ENCODE measurements around the gene MED26. TPM values are rescaled to one million over a fixed set of nuclear protein-coding genes. Genes with fewer than 3 reads are reported as not detected.

MED26 gene
- total and polyA plus RNA-seq, 10 of the 15 experiments (the other 5 are each of a cell fraction or from before 2014, with no cell fraction given): 1.1 to 21.4 (median 9.7) TPM

GRCh38 chr19:16628984-16629691, 1.1 kb upstream of the MED26 start (continued):
- TF ChIP-seq, protein P1, sequence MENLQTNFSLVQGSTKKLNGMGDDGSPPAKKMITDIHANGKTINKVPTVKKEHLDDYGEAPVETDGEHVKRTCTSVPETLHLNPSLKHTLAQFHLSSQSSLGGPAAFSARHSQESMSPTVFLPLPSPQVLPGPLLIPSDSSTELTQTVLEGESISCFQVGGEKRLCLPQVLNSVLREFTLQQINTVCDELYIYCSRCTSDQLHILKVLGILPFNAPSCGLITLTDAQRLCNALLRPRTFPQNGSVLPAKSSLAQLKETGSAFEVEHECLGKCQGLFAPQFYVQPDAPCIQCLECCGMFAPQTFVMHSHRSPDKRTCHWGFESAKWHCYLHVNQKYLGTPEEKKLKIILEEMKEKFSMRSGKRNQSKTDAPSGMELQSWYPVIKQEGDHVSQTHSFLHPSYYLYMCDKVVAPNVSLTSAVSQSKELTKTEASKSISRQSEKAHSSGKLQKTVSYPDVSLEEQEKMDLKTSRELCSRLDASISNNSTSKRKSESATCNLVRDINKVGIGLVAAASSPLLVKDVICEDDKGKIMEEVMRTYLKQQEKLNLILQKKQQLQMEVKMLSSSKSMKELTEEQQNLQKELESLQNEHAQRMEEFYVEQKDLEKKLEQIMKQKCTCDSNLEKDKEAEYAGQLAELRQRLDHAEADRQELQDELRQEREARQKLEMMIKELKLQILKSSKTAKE (IDR thresholded peaks at IDR 0.05; ENCODE audit: low read depth, poor library complexity, severe bottlenecking): peak; percentile 39
- TF ChIP-seq SIX5 (IDR thresholded peaks at IDR 0.05; ENCODE audit: low read depth, low read length, severe bottlenecking) (no peak), ASH2L (IDR thresholded peaks at IDR 0.05; ENCODE audit: borderline replicate concordance, low read depth) (no peak), SUPT20H (IDR thresholded peaks at IDR 0.05; ENCODE audit: borderline replicate concordance, control insufficient read depth, low read depth, low read length) (no peak), HCFC1 (IDR thresholded peaks at IDR 0.05; ENCODE audit: low read length) (no peak), TCF3 (IDR thresholded peaks at IDR 0.05; ENCODE audit: borderline replicate concordance, insufficient read depth, low read depth, low read length) (peak; percentile 86), NFIC (IDR thresholded peaks at IDR 0.05; ENCODE audit: low read depth, low read length) (peak; percentile 43; the same call in 1 of the 2 replicates), GABPA (IDR thresholded peaks at IDR 0.05; ENCODE audit: low read depth) (no peak), MTA3 (IDR thresholded peaks at IDR 0.05; ENCODE audit: borderline replicate concordance, low read length) (0 out of 2 replicates have a peak, but pooled peaks have one; percentile 52), NR2F1 (conservative IDR thresholded peaks at IDR 0.05) (peak; percentile 89), SMAD1 (IDR thresholded peaks at IDR 0.05; ENCODE audit: low read depth, partially characterized antibody) (no peak)
- TF ChIP-seq, protein P2, sequence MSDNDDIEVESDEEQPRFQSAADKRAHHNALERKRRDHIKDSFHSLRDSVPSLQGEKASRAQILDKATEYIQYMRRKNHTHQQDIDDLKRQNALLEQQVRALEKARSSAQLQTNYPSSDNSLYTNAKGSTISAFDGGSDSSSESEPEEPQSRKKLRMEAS (IDR thresholded peaks at IDR 0.05; ENCODE audit: low read depth, low read length): 0 out of 2 replicates have a peak, but pooled peaks have one; percentile 29

All from GM12878 (cell line).